Measurements from ENCODE around the gene CD226. TPM values are rescaled to one million over a fixed set of nuclear protein-coding genes. Genes with fewer than 3 reads are reported as not detected.

Gene CD226
- total and polyA plus RNA-seq, 10 of the 15 experiments (the other 5 are each of a cell fraction or from before 2014, with no cell fraction given), result 12.9 to 68.8 (median 47.3) TPM

- intact Hi-C loops (cut with micrococcal nuclease; ENCODE audit: unreplicated experiment), result no loop called here
- H3K4me3 ChIP-seq, result no peak overlapping the region
- H3K79me2 ChIP-seq (ENCODE audit: control insufficient read depth, insufficient read depth, low read length), result no peaks in the 10 kb centered on the region
- FAIRE-seq (peak; percentile 61), ATAC-seq (no peak), DNase-seq (ENCODE audit: low read depth, low spot score) (no peak)
- H2AFZ ChIP-seq (ENCODE audit: control insufficient read depth, low read depth, low read length), result no peak overlapping the region
- no peaks in the 10 kb centered on the region for H4K20me1 ChIP-seq (ENCODE audit: control insufficient read depth, insufficient read depth)
- H3K9ac ChIP-seq (ENCODE audit: control insufficient read depth, insufficient read depth, low read length), result no peak overlapping the region
- ChIA-PET SMC1A (ENCODE audit: uncharacterized antibody, unreplicated experiment) (interaction anchor here (0.9 to 1.6 kb wide), 5 partner anchors 9 to 131 kb away, joined by 3 to 4 read pairs (median 4); no protein-coding TSS in a partner anchor), RAD21 (ENCODE audit: unreplicated experiment) (interaction anchor here (0.6 to 1.6 kb wide), 4 partner anchors 10 to 251 kb away, joined by 3 read pairs; no protein-coding TSS in a partner anchor), POLR2A (interaction anchor here (1.0 kb wide), 1 partner anchor 41 kb away, joined by 4 read pairs; no protein-coding TSS in a partner anchor), CTCF (no interaction called here)
- H3K27me3 ChIP-seq (replicated peaks in 1 of 2; ENCODE audit: control insufficient read depth in 2 of 2, insufficient read depth in 2 of 2, low read length in 1 of 2), result no peaks in the 10 kb centered on the region
- BruUV-seq (replicated peaks), result no TSS peak
- TF ChIP-seq MYB (IDR thresholded peaks at IDR 0.05; ENCODE audit: borderline replicate concordance, low read depth, low read length) (no peak), NR2C2 (IDR thresholded peaks at IDR 0.05; ENCODE audit: borderline replicate concordance, control insufficient read depth, insufficient read length, low read depth) (no peak)
- no peaks in the 10 kb centered on the region for H3K9me3 ChIP-seq (replicated peaks; ENCODE audit: control insufficient read depth, insufficient read depth, low read length)
- in situ Hi-C loops (cut with MboI), result no loop called here
- no peak overlapping the region for H3K27ac ChIP-seq (ENCODE audit: control insufficient read depth, insufficient read depth)
- 93% methylated on average over 7 of the region's 7 CpGs for WGBS (ENCODE audit: insufficient coverage, insufficient replicate concordance, low lambda C conversion rate, missing lambda C conversion rate)
- H3K4me2 ChIP-seq (ENCODE audit: control insufficient read depth, insufficient read depth), result no peak overlapping the region
- H3K36me3 ChIP-seq (ENCODE audit: control insufficient read depth in 2 of 2, insufficient read depth in 2 of 2, low read length in 1 of 2), result peaks cover 2 to 5% of the 10 kb centered on the region in 2 experiments
- no peaks in the 10 kb centered on the region for H3K4me1 ChIP-seq (ENCODE audit: control insufficient read depth, insufficient read depth, low read length)
Measured at GRCh38 chr18:69996951-69997798, 49.5 kb upstream of the CD226 start.

- no TSS peak for BruUV-seq (replicated peaks)
- WGBS (ENCODE audit: insufficient coverage, insufficient replicate concordance, low lambda C conversion rate, missing lambda C conversion rate), result 89% methylated on average over 2 of the region's 2 CpGs
- CTCF ChIA-PET, result no interaction called here
- H3K79me2 ChIP-seq (ENCODE audit: control insufficient read depth, insufficient read depth, low read length), result no peaks in the 10 kb centered on the region
- H3K4me2 ChIP-seq (ENCODE audit: control insufficient read depth, insufficient read depth), result no peak overlapping the region
- ATAC-seq, result no peak
- SMC1A ChIA-PET (ENCODE audit: uncharacterized antibody, unreplicated experiment), result interaction anchor here (0.9 to 1.6 kb wide), 7 partner anchors 10 to 131 kb away, joined by 3 to 4 read pairs (median 3); no protein-coding TSS in a partner anchor
- H3K9ac ChIP-seq (ENCODE audit: control insufficient read depth, insufficient read depth, low read length), result no peak overlapping the region
- no peaks in the 10 kb centered on the region for H3K27me3 ChIP-seq (replicated peaks in 1 of 2; ENCODE audit: control insufficient read depth in 2 of 2, insufficient read depth in 2 of 2, low read length in 1 of 2)
- RAD21 ChIA-PET (ENCODE audit: unreplicated experiment), result interaction anchor here (0.6 to 1.6 kb wide), 4 partner anchors 10 to 251 kb away, joined by 3 read pairs; no protein-coding TSS in a partner anchor
- H3K27ac ChIP-seq (ENCODE audit: control insufficient read depth, insufficient read depth), result no peak overlapping the region
- peaks cover 2% of the 10 kb centered on the region in 2 experiments; a peak in 2 of 4 replicates for H3K36me3 ChIP-seq (ENCODE audit: control insufficient read depth in 2 of 2, insufficient read depth in 2 of 2, low read length in 1 of 2)
- FAIRE-seq, result no peak
- no peak overlapping the region for H2AFZ ChIP-seq (ENCODE audit: control insufficient read depth, low read depth, low read length)
- TF ChIP-seq NR2F1 (conservative IDR thresholded peaks at IDR 0.05), result no peak
- TF ChIP-seq SIX5 (IDR thresholded peaks at IDR 0.05; ENCODE audit: low read depth, low read length, severe bottlenecking), result no peak
- TF ChIP-seq E4F1 (IDR thresholded peaks at IDR 0.05; ENCODE audit: borderline replicate concordance, partially characterized antibody), result no peak
- in situ Hi-C loops (cut with MboI), result no loop called here
- no peaks in the 10 kb centered on the region for H3K4me1 ChIP-seq (ENCODE audit: control insufficient read depth, insufficient read depth, low read length)
- no peak for DNase-seq (ENCODE audit: low read depth, low spot score)
- H3K4me3 ChIP-seq, result no peak overlapping the region
- POLR2A ChIA-PET, result interaction anchor here (0.6 to 1.0 kb wide), 2 partner anchors 40 to 487 kb away, joined by 3 to 4 read pairs; no protein-coding TSS in a partner anchor
- intact Hi-C loops (cut with micrococcal nuclease; ENCODE audit: unreplicated experiment), result no loop called here
- no peaks in the 10 kb centered on the region for H3K9me3 ChIP-seq (replicated peaks; ENCODE audit: control insufficient read depth, insufficient read depth, low read length)
- H4K20me1 ChIP-seq (ENCODE audit: control insufficient read depth, insufficient read depth), result no peaks in the 10 kb centered on the region
Measured at GRCh38 chr18:69996417-69996816, 48.7 kb upstream of the CD226 start.
